Activated CD4-positive, alpha-beta T cell treated with anti-CD3 and anti-CD28 coated beads, Interleukin-2, amount 50 U/mL, for 4 hours (primary cell): ENCODE results near the gene MRPL53.
"Not testable (repeated sequence)": the region's sequence is repeated elsewhere in the genome, so short reads cannot be mapped to it uniquely, and the experiment has no call there.

ENCODE experiments used
- DNase-seq, 2 experiments: peaks; one replicate each; pipeline ENCODE4 v3.0.0-alpha.2; 2020

MRPL53 gene

GRCh38 chr2:74447230-74447999, 25.1 kb downstream of the MRPL53 start:
- no peak for DNase-seq

DNA sequence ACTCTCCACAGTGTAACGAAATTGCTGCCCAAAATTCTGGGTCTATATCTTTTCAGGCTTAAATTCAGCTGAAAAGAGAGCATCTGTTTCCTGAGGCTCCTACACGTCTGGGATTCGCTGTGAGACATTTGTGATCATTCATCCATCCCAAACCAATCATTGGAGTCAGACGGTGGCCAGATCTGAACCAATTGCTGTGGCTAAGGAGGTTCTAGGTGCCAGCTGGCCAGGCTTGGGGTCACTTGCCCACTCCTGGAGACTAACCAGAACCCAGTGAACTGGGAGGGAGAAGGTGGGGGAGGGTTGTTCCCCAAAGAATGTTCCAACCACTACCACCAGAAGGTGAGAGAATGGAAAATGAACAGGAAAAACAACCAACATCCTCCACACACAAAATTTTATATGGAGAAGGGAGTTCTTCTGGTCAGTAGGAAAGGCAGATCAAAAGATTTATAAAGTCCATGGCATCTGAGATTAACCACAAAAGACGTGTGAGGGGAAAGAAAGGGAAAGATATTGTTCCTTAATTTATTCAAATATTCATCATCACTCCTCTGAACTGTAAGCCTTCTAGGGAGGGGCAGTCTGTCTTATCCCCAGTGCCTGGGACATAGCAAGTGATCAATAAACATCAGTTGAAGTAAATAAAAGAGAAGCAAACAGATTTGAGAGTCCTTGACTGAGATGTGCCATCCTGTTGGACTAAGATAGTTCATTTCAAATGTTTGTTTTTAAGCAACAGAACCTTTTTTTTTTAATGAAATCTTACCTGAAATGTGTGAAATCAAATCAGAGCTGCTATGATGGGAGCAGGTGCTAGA, 27.8 kb downstream of the MRPL53 start:
- DNase-seq = no peak

GRCh38 chr2:74442483-74443297, 29.8 kb downstream of the MRPL53 start:
- DNase-seq = not testable (repeated sequence)

DNA sequence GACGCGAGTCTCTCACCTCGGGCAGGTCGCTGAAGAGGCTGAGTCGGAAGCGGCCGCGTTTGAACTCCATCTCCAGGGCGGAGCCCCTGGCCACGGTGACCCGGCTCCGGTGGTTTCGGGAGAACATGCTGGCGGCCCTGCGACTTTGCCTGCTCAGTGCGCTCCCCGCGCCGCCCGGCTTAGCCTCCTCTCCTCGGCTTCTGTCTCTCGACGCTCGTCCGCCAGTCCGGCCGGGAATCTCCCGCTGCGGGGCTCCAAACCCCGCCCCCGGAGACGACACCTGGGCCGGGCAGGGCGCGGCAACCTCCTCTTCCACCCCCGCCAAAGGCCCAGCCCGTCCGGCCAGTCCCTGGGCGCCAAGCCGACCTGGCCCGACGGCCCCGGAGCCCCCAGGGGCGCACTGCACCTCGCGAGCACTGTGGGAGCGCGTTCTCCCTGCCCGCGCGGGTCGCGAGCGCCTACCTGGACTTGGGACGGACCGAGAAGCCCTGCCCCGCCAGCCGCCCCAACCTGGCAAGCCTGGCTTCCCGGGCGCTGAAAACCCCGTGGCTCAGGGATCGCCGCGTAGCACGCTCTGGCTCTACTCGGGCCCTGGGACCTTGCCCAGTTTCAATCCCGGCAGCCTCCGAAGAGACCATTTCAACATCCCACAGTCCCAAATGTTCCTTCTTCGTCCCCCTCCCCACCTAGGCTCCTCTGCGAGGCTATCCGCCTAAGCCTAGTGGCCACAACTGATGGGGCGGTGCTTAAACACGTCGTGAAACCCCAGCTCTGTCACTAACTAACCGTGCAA, 30.6 kb downstream of the MRPL53 start, which contains the start of gene RTKN:
Gene RTKN, minus strand, starts transcription at position 248 of the 793 bp plus-strand sequence. Its CDS starts 121 bp downstream, at position 127.
- DNase-seq = no peak

GRCh38 chr2:74441170-74441689, 31.2 kb downstream of the MRPL53 start:
- no peak for DNase-seq

GRCh38 chr2:74440378-74441169, 31.9 kb downstream of the MRPL53 start:
- no peak for DNase-seq

DNA sequence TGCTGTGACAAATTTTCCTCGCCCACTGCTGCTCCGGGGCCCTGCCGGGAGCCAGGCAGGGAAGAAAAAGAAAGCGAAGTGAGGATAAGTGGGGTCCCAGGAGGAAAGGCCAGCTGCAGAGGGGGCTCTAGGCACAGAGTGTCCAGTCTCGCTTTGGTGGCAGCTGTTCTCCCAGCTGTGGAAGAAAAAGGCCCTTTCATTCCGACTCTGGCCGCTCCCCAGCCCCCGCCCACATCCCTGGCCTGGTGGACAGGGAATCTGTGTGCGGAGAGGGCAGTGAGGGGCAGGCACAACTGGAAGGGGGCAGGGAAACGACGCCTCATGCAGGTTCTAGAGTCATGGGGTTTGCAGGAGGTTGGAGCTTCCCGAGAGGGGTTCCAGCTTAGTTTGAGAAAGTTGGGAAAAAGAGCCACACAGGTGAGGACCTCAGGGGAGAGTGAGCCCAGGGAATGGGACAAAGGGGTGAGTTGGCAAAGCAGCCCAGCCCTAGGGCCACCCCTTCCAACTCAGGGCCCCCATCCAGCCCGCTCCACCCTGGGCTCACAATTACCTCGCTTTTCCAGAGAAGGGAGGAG, 32.6 kb downstream of the MRPL53 start:
- no peak for DNase-seq

DNA sequence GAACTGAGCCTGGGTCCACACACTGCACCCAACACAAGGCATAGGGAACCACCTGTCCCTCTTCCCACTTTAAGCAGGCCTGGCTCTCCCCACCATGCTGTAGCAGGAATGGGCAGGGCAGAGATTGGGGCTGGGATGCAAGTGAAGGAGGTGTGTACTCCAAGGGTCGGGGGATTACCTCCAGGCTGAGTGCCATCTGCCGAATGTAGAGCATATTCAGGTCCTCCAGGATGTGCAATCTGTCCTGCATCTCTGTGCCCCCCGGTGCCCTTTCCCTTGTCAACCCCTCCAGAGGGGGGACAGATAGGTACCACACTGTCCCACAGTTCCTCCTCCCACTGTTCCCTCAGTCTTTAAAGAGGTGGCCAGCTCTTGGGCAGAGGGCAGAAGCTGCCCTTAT, 33.1 kb downstream of the MRPL53 start:
- no peak for DNase-seq

- no peak for DNase-seq
Measured at GRCh38 chr2:74438248-74438647, 34.2 kb downstream of the MRPL53 start.

DNA sequence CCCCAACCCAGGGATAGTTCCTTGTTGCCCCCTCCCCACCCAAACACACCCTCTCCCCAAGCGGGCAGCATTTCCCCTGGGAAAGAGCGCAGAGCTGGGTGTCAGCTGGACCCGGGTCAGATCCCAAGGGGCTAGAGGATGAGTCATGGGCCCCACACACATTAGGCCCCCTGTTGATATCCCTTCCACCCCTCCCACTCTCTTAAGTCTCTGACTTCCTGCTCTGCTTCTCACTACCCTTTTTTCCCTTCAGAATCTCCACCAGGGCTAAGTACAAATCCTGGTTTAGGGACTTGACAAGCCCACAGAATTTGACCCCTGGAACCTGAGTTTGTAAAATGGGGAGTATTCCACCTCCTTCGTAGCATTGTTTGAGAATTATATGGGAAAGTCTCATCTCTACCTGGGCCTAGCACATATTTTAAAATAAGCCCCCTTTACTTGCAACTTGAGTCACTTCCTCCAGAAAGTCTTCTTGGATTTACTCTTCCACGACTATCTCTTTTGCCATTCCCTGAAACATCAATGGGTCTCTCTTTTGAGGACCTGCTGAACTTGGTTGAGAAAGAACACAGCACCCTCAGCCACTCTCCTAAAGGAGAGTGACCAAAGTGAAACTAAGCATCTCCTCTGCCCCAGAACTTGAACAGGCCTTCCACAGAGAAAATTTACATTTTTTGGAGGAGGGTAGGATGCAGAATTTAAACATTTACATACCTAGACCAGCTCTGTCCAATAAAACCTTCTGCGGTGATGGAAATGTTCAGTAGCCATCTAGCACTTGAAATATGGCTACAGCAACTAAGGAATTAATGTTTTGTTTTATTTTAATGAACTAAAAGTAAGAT, 35.4 kb downstream of the MRPL53 start:
- no peak for DNase-seq

- no peak for DNase-seq
Measured at GRCh38 chr2:74436111-74436805, 36.2 kb downstream of the MRPL53 start.

DNA sequence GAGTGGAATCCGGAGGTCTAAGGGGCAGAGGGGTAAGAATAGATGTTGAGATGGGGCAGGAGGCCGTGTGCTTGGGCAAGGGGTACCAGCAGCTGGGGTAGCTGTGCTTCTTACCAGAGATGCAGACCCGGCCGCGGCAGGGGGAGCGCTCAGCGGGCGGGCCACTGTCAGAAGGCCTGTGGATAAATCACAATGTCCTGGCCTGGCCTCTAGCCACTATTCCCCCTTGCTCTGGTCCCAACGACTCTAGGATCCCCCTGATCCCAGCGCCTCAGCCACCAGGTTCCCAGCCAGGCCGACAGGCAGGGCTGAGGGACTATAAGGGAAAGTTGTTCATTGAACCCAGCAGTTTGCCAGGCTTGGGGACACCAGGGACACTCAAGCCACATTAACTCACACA, 42.0 kb downstream of the MRPL53 start:
- DNase-seq = no peak

GRCh38 chr2:74429487-74430451, 42.7 kb downstream of the MRPL53 start:
- DNase-seq = no peak

DNA sequence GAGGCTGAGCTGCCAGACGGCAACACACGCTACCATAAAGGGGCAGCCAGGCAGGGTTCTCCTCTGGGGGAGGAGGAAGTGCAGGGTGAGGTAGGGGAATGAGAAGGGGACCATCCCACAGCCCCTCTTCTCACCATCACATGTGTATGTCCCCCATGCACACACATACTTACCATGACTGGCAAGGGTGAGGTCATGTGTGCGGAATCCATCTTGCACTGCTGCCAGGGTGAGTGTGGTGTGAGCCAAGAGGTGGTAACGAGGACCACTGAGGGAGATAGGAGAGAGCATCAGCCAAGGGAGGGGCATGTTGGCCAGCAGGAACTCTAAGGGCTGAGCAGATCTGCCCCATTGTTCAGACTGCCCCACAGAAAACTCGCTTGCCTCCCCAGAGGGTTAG, 43.8 kb downstream of the MRPL53 start:
- no peak for DNase-seq

DNA sequence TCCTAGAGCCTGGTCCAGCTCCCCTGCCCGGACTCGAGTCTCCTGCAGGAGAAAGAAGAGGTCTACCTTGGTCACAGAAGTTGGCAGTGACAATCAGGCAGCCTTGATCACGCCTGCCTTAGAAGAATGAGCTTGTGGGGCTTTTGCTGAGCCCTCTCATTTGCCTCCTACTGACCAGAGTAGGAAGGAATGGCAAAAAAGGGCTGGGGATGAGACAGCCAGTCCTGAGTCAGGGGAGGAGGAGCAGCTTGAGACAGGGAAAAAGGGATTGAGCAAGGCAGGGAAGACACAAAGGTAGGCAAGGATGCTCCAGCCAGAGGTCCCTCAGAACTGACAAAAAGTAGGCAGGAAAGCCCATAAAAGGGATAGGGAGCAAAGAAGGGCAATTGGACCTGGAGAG, 44.9 kb downstream of the MRPL53 start:
- no peak for DNase-seq

- no peak for DNase-seq
Measured at GRCh38 chr2:74426181-74426758, 46.2 kb downstream of the MRPL53 start.

DNA sequence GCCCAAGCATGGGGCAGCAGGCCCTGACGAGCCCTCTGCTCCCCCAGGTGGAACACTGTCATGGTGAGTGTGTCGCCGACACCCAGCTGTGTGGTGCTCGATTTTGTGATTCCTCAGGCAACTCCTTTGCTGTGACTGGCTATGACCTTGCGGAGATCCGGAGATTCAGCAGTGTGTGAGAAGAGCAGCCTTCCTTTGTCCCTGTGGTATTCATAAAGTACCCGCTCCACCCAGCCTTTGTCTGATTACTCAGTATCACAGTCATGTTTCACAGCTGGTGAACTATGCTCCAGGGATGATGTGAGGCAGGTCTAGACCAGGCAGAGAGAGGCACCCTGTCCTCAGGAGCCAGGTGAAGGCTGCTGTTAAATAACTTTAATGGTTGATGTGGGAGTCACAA, 47.0 kb downstream of the MRPL53 start:
- DNase-seq = no peak

- DNase-seq = no peak
Measured at GRCh38 chr2:74424995-74425406, 47.5 kb downstream of the MRPL53 start.
